ENCODE measurements around the gene FPGS.

Gene FPGS

DNA sequence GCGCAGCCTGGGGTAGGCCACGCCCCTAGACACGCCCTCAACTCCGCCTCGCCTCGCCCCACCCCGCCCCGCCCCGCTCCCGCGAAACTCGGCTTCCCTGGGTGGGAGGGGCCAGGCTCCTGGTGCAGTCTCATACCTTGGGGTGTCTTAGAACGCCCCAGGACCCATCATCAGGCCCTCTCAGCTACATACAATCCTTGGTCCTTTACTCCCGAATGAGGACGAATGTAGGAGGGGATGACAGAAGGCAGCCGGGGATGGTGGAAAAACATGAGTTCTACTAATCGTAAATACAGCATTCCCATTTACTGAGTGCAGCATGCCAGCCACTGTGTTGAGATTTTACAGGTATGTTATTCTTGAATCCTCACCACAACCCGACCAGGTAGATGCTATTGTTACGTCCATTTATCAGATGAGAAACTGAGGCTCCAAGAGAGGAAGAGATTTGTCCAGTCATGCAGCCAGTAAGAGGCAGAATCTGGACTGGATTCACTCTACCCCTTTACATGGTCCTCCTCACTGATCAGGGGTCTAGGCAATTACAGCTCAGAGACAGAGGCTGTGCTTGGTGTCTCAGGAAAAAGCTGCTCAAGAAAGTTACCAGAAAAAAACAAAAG is 31.0 kb upstream of the FPGS start:
- H4K20me1 ChIP-seq (ENCODE audit: control insufficient read depth, insufficient read depth, low read depth, low read length), result peaks cover 8% of the 10 kb centered on the region; the same call in 1 of the 2 replicates
- H3K27me3 ChIP-seq (ENCODE audit: control insufficient read depth, low read length), result no peaks in the 10 kb centered on the region
- H3K4me1 ChIP-seq (ENCODE audit: control insufficient read depth, low read length), result peaks cover 47% of the 10 kb centered on the region
- H3K4me3 ChIP-seq (ENCODE audit: low read length), result peak overlapping the region; percentile 40
- H3F3A ChIP-seq (ENCODE audit: control insufficient read depth, insufficient read depth), result peaks cover 5% of the 10 kb centered on the region
- no peak overlapping the region for H3K27ac ChIP-seq (ENCODE audit: low read depth, low read length)
- H3K9me2 ChIP-seq (replicated peaks; ENCODE audit: control insufficient read depth, low read length), result no peaks in the 10 kb centered on the region
- no peak for TF ChIP-seq EZH2phosphoT487 (IDR thresholded peaks at IDR 0.05; ENCODE audit: borderline replicate concordance, low read length)
- TF ChIP-seq, protein P1, sequence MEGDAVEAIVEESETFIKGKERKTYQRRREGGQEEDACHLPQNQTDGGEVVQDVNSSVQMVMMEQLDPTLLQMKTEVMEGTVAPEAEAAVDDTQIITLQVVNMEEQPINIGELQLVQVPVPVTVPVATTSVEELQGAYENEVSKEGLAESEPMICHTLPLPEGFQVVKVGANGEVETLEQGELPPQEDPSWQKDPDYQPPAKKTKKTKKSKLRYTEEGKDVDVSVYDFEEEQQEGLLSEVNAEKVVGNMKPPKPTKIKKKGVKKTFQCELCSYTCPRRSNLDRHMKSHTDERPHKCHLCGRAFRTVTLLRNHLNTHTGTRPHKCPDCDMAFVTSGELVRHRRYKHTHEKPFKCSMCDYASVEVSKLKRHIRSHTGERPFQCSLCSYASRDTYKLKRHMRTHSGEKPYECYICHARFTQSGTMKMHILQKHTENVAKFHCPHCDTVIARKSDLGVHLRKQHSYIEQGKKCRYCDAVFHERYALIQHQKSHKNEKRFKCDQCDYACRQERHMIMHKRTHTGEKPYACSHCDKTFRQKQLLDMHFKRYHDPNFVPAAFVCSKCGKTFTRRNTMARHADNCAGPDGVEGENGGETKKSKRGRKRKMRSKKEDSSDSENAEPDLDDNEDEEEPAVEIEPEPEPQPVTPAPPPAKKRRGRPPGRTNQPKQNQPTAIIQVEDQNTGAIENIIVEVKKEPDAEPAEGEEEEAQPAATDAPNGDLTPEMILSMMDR (IDR thresholded peaks at IDR 0.05; ENCODE audit: low read depth, low read length, poor library complexity, severe bottlenecking), result no peak
- peaks cover 21% of the 10 kb centered on the region for H3K79me2 ChIP-seq (ENCODE audit: control insufficient read depth, low read length)
- peaks cover 53% of the 10 kb centered on the region for H3K36me3 ChIP-seq (ENCODE audit: control insufficient read depth, low read length)
- peak overlapping the region; percentile 90 for H3K4me2 ChIP-seq (ENCODE audit: low read length)
- no peaks in the 10 kb centered on the region for H3K9me3 ChIP-seq (ENCODE audit: control insufficient read depth, insufficient read depth, low read length)

DNA sequence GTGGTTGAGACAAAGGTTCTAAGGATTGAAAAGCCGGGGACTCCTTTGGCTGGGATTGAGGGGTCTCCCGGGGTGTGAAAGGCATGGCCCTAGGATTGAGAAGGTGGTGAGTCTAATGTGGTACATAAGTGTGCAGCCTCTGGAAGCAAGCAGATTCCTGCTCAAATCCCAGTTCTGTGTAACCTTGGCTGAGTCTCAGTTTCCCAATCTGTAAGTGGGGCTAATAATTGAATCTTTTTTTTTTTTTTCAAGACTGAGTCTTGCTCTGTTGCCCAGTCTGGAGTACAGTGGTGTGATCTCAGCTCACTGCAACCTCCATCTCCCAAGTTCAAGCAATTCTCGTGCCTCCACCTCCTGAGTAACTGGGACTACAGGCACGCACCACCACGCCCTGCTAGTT is 30.1 kb upstream of the FPGS start:
- no peak for TF ChIP-seq EZH2phosphoT487 (IDR thresholded peaks at IDR 0.05; ENCODE audit: borderline replicate concordance, low read length)
- TF ChIP-seq, protein P1 (IDR thresholded peaks at IDR 0.05; ENCODE audit: low read depth, low read length, poor library complexity, severe bottlenecking), result no peak
- Histone ChIP-seq H3F3A (ENCODE audit: control insufficient read depth, insufficient read depth) (peaks cover 5% of the 10 kb centered on the region), H3K27me3 (ENCODE audit: control insufficient read depth, low read length) (no peaks in the 10 kb centered on the region), H3K4me3 (ENCODE audit: low read length) (no peak overlapping the region), H3K9me3 (ENCODE audit: control insufficient read depth, insufficient read depth, low read length) (no peaks in the 10 kb centered on the region), H3K79me2 (ENCODE audit: control insufficient read depth, low read length) (peaks cover 31% of the 10 kb centered on the region), H3K27ac (ENCODE audit: low read depth, low read length) (no peak overlapping the region), H3K4me2 (ENCODE audit: low read length) (no peak overlapping the region), H3K4me1 (ENCODE audit: control insufficient read depth, low read length) (peaks cover 46% of the 10 kb centered on the region), H3K9me2 (replicated peaks; ENCODE audit: control insufficient read depth, low read length) (no peaks in the 10 kb centered on the region), H3K36me3 (ENCODE audit: control insufficient read depth, low read length) (peaks cover 54% of the 10 kb centered on the region), H4K20me1 (ENCODE audit: control insufficient read depth, insufficient read depth, low read depth, low read length) (peaks cover 8% of the 10 kb centered on the region; the same call in 1 of the 2 replicates)

DNA sequence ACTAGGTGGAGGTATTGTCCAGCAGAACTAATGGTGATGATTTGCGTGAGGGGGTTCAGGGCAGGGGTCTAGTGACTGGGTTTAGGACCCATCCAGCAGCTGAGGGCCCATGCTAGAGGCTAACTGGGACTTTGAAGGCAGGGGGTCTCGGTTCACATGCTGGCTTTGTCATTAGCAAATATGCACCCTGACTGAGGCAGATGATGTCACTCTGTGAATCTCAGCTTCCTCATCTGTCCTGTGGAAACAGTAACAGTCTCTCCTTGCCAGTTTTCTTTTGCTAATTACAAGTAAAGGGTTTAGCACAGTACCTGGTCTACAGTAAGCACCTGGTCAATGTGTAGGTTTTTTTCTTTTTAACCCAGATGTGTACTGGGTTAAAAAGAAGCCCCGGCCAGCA is 29.4 kb upstream of the FPGS start:
- peaks cover 51% of the 10 kb centered on the region for H3K36me3 ChIP-seq (ENCODE audit: control insufficient read depth, low read length)
- H3K27ac ChIP-seq (ENCODE audit: low read depth, low read length), result no peak overlapping the region
- H3K9me2 ChIP-seq (replicated peaks; ENCODE audit: control insufficient read depth, low read length), result no peaks in the 10 kb centered on the region
- H3K27me3 ChIP-seq (ENCODE audit: control insufficient read depth, low read length), result no peaks in the 10 kb centered on the region
- no peak for TF ChIP-seq EZH2phosphoT487 (IDR thresholded peaks at IDR 0.05; ENCODE audit: borderline replicate concordance, low read length)
- TF ChIP-seq, protein P1 (IDR thresholded peaks at IDR 0.05; ENCODE audit: low read depth, low read length, poor library complexity, severe bottlenecking), result no peak
- H3K9me3 ChIP-seq (ENCODE audit: control insufficient read depth, insufficient read depth, low read length), result no peaks in the 10 kb centered on the region
- H3K4me2 ChIP-seq (ENCODE audit: low read length), result no peak overlapping the region
- H3F3A ChIP-seq (ENCODE audit: control insufficient read depth, insufficient read depth), result peaks cover 7% of the 10 kb centered on the region
- H3K4me3 ChIP-seq (ENCODE audit: low read length), result no peak overlapping the region
- H3K4me1 ChIP-seq (ENCODE audit: control insufficient read depth, low read length), result peaks cover 41% of the 10 kb centered on the region
- peaks cover 8% of the 10 kb centered on the region; the same call in 1 of the 2 replicates for H4K20me1 ChIP-seq (ENCODE audit: control insufficient read depth, insufficient read depth, low read depth, low read length)
- peaks cover 37% of the 10 kb centered on the region for H3K79me2 ChIP-seq (ENCODE audit: control insufficient read depth, low read length)

Data from DOHH2 (cell line).